ENCODE measurements around the gene ALAD. TPM values are rescaled to one million over a fixed set of nuclear protein-coding genes. Genes with fewer than 3 reads are reported as not detected.

Gene ALAD
- total RNA-seq, 2 donors from 2014 or later, result 32.8 to 39.1 TPM

Other genes starting within 250 kb of the ALAD start
- 10 to 100 TPM; 19.5 to 20.4 TPM for gene FKBP15, start 180.0 kb downstream of the ALAD start, total RNA-seq
- 10 to 100 TPM; 13.8 to 23.4 TPM for gene SLC31A1, start 179.7 kb downstream of the ALAD start, total RNA-seq
- 10 to 100 TPM; 33.3 to 33.8 TPM for gene CDC26, start 125.7 kb downstream of the ALAD start, total RNA-seq
- gene PRPF4, start 125.6 kb downstream of the ALAD start, total RNA-seq, result 10 to 100 TPM in 1 of 2 donors, 1 to 10 TPM in 1; 9.9 to 14.3 TPM
- not detected for gene RNF183, start 97.9 kb downstream of the ALAD start, total RNA-seq
- gene WDR31, start 61.0 kb downstream of the ALAD start, total RNA-seq, result 1 to 10 TPM; 4.9 to 5.7 TPM
- gene BSPRY, start 51.7 kb downstream of the ALAD start, total RNA-seq, result 1 to 10 TPM in 1 of 2 donors, under 1 TPM in 1; 0.27 to 1.6 TPM
- gene HDHD3, start 24.3 kb downstream of the ALAD start, total RNA-seq, result 10 to 100 TPM in 1 of 2 donors, 1 to 10 TPM in 1; 8.7 to 18.8 TPM
- 10 to 100 TPM; 21.9 to 22.9 TPM for gene POLE3, start 9.4 kb upstream of the ALAD start, total RNA-seq
- gene C9orf43, start 9.5 kb upstream of the ALAD start, total RNA-seq, result under 1 TPM; 0.21 to 0.29 TPM
- gene RGS3, start 62.4 kb upstream of the ALAD start, total RNA-seq, result 100 to 1,000 TPM; 124 to 131 TPM

Measured in left cardiac atrium (tissue), 2 donors.